HG02642 (cell line): Measurements from ENCODE around the gene PSME1.

Experiments used
- ATAC-seq: cut with Tn5 transposase; IDR thresholded peaks from one replicate; pipeline ENCODE4 v1.9.1; 2021; ENCODE audit warnings: mild to moderate bottlenecking; ENCODE audit not compliant: unreplicated experiment, poor library complexity

PSME1 gene

DNA sequence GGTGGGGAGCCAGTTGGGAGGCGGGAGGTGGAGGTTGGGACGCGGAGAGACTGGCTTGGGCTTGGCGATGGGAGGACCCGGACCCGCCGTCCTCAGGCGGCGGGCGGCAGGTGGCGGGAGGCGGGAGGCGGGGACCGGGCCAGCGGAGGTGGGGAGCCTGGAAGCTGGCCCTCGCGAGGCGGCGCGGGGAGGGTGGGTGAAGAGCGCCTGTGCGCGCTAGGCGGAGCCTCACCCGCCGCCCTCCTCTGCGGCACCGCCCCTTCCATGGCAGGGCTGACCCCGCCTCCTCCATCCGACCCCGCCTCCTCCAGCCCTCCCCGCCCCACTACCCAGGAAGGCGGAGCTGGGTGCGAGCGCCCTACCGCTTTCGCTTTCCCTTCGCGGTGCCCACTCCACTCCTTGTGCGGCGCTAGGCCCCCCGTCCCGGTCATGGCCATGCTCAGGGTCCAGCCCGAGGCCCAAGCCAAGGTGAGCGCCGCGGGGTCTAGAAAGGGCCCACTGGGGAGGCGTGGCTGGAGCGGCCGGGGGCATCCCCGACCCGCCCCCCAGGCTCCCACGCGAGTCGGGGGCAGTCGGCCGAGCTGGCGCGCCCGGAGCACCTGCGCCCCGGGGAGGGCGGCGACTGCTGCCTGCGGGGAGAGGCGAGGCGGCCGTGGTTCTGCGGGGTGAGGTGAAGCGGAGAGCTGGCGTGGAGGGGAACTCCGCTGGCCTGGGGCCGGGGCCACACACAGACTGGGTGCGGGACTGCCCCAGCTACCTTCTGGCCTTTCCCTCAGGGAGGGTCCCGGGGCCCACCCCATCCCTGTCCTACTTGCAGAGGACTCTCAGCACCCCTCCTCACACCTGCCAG, at the start of gene PSME1:
Gene PSME1 (plus strand): TSS at position 361 of the 850 bp plus-strand sequence. CDS start 69 bp downstream, at position 430.
- peak; percentile 89 for ATAC-seq

DNA sequence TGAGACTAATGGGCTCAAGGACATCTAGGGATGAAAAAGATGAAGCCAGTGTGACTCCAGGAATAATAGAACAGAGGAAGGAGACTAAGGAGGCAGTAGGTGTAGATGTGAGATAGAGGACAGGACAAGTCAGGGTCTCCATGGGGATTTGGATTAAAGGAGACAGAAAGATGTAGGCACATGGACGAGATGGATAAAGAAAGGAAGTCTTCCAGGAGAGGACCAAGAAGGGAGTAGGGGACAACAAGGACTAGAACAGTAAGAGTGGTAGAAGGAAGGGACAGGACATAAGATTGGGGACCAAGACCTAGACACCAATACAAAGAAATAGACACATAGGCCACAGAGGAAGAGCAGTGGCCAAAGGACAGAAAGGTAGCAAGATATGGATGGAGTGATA, 49.0 kb upstream of the PSME1 start:
- ATAC-seq = no peak

- no peak for ATAC-seq
Observed at GRCh38 chr14:24088095-24088494, 47.9 kb upstream of the PSME1 start.

- no peak for ATAC-seq
Observed at GRCh38 chr14:24089890-24090289, 46.1 kb upstream of the PSME1 start.

DNA sequence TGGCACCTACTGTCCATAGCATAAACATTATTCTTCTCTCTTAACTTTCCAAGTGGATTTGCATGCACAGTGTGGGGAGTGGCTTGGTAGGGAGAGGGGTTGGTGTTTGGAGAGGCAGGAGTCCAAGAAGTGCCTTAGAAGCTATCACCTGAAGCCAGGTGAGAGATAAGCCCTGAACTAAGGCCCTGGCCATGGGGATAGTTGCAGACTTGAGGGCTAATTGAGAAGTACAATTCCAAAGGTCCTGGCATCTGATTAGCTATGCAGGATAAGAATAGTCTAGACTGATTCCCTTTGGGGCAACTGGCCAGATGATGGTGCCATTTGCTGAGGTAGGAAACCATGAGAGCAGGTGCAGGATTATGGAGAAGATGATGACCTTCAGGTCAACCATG, 43.9 kb upstream of the PSME1 start:
- no peak for ATAC-seq

DNA sequence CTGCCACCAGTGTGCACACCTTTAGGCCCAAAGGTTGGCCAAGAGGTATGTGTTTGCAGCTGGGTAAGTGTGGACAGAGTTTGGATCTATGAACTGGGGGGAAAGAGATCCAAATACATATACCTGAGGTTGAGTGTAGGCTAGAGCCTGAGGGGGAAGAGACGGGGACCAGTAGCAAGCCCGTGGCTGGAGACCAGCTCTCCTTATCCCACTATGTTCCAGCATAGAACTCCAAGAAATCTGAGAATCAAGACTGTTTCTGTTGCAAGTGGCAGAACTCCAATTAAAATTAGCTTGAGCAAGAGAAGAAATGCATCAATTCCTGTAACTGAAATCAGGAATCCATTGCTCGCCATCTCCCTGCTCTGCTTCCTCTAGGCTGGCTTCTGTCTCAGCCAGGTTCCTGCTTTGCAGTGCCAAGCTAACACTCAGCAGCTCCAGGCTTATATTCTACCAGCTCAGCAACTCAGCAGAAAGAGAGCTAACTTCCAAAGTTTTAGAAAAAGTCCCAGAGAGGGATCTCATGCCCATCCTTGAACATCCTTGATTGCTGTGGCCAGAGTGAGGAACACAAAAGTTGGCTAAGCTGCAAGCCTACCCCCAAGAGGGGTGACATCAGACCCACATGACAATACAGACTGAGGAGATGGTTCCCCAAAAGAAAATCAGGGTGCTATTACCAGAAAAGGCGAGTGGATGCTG, 43.3 kb upstream of the PSME1 start:
- ATAC-seq = no peak

DNA sequence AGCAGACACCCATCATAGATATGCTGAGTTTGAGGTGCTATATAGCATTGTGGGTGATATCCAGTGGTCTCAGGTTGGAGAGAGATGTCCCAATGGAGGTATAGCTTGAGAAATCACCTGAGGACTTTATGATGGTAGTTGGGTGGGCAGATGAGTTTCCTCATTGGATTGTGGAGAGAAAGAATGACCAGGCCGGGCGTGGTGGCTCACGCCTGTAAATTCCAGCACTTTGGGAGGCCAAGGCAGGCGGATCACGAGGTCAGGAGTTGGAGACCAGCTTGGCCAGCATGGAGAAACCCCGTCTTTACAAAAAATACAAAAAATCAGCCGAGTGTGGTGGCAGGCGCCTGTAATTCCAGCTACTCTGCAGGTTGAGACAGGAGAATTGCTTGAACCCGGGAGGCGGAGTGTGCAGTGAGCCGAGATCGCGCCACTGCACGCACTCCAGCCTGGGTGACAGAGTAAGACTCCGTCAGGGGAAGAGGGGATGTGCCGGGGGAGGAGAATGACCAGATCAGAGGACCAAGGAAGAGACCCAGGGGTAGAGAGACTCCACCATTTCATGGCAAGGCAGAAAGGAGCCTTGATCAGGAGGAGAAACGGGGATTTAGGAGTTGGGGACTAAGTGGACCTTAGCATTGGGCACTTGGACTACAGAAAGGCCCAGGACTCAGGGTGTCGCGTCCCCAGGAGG, 42.6 kb upstream of the PSME1 start:
- no peak for ATAC-seq

GRCh38 chr14:24093901-24094840, 41.8 kb upstream of the PSME1 start, which contains the start of gene PCK2:
TSS of gene PCK2 (plus strand) at chr14:24094311. CDS start at chr14:24094406, 95 bp downstream.
- ATAC-seq = peak; percentile 50

GRCh38 chr14:24094841-24095270, 41.1 kb upstream of the PSME1 start:
- ATAC-seq = peak; percentile 0

DNA sequence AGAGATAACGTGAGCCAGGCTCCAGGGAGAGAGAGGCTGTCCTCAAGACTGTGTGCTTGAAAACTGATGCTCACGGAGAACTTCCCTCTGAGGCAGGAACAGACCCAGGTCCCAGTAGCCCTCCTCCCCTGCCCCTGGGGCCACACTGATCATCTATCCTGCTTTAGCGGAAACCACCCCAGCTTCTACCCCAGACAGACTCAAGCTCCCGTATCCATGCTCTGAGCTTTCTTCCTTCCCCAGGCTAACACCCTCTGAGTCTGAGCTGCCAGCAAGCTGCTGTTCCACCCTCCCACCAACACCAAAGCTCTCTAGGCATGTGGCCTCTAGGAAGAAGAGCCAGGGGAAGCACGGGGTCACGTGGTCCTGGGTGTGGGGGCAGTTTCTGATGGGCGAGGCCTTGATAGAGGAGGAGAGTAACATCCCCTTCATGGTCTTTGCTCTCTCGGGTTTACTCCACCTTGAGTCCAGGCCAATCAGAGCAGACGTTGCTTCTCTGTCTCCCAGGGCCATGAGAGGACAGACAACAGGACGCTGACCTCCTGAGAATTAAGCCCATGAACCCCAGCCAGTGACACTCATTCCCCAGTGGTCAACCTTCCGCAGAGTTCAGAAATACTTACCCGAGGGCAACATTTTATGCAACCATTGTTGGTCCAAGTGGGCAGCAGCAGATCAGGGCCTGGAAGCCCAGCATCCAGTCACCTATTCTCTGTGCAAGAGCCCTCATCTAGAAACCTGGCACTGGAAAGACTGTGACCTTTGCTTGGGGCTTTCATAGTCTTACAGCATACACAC, 40.5 kb upstream of the PSME1 start:
- peak; percentile 58 for ATAC-seq

GRCh38 chr14:24096545-24097181, 39.3 kb upstream of the PSME1 start:
- ATAC-seq = no peak

GRCh38 chr14:24098229-24098926, 37.6 kb upstream of the PSME1 start:
- ATAC-seq = no peak

- no peak for ATAC-seq
Observed at GRCh38 chr14:24098927-24099813, 36.8 kb upstream of the PSME1 start.

GRCh38 chr14:24100197-24100981, 35.6 kb upstream of the PSME1 start:
- ATAC-seq = no peak

- no peak for ATAC-seq
Observed at GRCh38 chr14:24100982-24101494, 35.0 kb upstream of the PSME1 start.
